Tongue (tissue), 2 donors: ENCODE measurements around the gene KCTD19. TPM values are rescaled to one million over a fixed set of nuclear protein-coding genes. Genes with fewer than 3 reads are reported as not detected.
"Not testable (repeated sequence)": the region's sequence is repeated elsewhere in the genome, so short reads cannot be mapped to it uniquely, and the experiment has no call there.

ENCODE experiments used
- DNase-seq: peaks from one replicate; pipeline ENCODE4 v3.0.0-alpha.2; 2015
- total RNA-seq: library from RNA; depleted of rRNA; stranded (reverse); fragments of >200 nt; gene quantifications from one replicate; pipeline ENCODE4 v1.2.3, GENCODE V29; 2014

The KCTD19 gene
- total RNA-seq, result 0.10 TPM

DNA sequence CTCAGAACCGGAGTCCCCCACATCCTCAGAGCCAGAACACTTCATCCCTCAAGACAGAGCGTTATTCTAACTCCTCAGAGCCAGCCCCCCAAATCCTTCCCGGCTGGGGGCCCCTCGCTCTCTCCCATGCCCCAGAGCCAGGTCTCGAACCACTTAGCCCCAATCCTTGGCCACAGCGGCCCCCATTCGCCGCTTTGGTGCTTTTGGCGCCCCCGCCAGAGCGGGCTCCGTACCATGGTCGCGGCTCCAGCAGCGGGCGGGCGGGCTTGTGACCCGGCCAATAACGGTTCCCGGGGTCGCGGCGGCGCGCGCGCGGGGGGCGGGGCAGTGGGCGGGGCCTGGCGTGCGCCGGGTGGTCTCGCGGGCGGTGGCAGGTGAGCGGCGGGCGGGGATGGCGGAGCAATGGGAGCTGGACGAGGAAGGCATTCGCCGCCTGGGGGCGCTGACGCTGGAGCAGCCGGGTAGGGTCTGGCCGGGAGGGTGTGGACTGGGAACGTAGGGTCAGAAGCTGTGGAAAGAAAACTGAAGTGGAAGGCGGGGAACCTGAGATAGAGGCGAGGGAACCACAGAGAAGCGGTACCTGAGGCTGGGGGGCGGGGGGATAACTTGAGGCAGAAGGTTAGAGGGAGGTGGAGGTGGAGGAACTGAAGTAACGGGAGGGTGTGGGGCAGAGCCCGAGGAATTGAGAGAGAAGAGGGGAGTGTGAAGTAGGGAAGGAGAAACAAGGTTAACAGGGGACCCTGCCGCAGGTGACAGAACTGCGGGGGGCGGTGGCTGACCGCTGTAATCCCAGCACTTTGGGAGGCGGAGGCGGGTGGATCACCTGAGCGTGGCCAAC, at the start of gene KCTD19, which contains the start of gene LRRC36:
Gene KCTD19, minus strand, starts transcription at position 270 of the 838 bp plus-strand sequence. Its CDS starts 34 bp downstream, at position 236.
Gene LRRC36, plus strand, starts transcription at position 344 of the 838 bp plus-strand sequence. Its CDS starts 48 bp downstream, at position 392.
- peak; percentile 75 for DNase-seq

DNA sequence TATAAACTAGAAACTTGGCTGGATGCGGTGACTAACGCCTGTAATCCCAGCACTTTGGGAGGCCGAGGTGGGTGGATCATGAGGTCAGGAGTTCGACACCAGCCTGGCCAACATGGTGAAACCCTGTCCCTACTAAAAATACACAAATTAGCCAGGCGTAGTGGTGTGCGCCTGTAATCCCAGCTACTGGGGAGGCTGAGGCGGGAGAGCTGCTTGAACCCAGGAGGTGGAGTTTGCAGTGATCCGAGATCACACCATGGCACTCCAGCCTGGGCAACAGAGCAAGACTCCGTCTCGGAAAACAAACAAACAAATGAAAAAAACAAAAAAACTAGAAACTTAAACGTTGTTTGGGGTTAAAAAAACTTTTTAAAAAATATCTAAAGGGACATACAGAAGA, 49.5 kb upstream of the KCTD19 start:
- not testable (repeated sequence) for DNase-seq

DNA sequence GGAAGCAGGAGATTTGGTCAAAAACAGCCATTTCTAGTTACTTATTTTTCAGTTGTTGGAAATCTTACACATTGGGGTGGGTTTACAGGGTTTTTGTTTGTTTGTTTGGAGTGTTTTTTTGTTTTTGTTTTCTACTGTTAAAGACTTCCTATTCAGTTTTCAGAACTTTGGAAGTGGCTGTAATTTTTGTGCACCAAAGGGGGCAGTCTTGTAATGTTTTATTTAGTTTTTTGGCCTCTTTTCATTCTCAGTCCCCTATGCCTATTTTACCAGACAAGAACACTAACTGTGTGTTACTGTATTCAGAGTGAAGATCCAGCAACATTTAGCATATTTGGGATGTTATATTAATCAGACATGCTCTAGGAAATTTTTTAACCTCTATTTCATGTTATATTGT, 46.1 kb upstream of the KCTD19 start:
- DNase-seq, result peak; percentile 77

DNA sequence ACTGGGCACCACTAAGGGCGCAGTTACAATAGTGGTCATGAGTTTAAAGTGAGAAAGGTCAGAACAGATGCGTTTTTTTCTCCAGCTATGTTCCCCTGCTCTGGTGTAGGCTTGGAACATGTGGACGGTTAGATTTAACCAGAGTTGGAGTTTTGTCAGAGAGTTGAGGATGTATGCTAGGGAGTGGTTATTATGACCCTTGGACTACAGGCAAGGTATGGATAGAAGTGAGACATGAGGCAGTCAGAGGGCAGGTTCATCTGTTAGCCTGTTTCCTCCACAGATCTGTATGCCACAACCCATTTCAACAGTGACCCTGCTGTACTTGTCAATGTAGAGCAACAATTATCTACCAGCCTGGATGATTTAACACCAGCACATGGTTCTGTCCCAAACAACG, 44.1 kb upstream of the KCTD19 start:
- no peak for DNase-seq

DNA sequence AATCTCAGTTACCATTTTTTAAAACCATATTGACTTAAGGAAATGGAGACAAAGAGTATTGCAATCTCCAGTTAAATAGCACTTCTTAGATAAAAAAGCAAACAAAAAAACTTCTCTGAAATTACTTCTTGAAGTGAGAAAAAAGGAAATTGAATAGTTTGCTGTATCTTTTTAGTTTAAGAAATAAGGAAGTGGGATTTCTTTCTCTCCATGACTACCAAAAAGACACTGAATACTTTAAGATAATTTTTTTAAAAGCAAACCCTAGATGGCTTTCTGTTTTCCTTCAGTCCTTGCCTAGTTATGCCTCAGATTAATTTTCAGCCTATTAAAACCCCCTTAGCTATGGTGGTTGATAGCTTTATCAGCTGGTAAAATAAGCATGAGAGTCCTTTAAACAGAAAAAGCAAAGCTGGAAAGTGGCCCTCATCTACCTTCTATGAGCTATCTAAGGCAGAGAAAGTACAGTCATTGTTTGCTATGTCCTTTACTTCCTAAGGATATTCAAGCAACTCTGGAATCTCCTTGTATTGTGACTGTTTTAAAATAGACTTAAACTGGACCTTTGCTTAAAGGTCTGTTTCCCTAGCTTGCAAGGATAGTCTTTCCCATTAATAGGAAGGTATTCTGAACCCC, 38.2 kb upstream of the KCTD19 start:
- no peak for DNase-seq

DNA sequence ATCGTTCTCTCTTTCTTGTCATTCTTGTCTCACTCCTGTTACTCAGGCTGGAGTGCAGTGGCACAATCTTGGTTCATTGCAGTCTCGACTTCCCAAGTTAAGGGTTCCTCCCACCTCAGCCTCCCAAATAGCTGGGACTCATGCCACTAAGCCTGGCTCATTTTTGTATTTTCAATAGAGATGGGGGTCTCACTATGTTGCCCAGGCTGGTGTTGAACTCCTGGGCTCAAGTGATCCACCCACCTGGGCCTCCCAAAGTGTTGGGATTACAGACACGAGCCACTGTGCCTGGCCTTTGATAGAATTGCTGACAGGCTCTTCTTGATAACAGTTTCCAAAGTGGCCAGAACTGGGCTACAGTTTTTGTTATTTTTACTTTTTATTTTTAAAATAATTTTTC, 34.5 kb upstream of the KCTD19 start:
- DNase-seq, result no peak

DNA sequence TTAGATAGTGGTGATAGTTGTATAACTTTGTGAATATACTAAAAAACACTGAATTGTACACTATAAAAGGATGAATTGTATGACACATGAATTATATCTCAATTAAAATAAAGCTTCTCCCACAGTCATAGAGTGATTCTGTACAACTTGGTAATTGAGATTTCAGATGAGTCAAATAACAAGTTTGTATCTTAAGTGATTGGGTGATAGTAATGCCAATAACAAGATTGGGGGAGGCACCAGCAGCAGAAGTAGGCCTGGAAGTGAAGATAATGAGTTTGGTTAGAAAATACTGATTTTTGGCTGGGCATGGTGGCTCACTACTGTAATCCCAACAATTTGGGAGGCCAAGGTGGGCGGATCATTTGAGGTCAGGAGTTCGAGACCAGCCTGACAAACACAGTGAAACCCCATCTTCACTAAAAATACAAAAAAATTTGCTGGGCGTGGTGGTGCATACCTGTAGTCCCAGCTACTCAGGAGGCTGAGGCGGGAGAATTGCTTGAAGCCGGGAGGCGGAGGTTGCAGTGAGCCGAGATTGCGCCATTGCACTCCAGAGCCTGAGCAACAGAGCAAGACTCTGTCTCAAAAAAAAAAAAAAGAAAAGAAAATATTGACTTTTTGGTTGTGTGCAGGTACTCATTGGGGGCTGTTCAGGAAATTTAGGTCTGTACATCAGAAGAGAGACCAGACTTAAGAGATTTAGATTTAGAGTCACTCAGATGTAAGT, 33.2 kb upstream of the KCTD19 start:
- not testable (repeated sequence) for DNase-seq

DNA sequence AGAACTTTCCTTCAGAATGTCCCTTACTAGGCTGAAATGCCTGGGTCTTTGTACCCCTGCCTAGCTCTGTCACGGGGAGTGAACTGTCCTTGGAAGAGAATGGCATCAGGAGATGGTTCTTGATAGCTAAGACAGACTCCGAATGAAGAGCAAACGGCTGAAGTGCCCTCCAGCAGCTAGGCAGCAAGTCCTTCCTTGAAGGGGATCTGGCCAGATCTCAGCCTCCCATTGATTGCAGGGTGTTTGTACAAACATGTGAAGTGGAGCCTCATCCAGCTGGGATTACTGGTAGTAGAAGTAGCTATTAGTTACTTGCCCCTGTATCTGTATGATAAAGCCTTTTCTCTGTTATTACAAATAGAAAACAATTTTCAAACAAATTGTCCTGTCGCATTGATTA, 31.0 kb upstream of the KCTD19 start:
- DNase-seq, result no peak

DNA sequence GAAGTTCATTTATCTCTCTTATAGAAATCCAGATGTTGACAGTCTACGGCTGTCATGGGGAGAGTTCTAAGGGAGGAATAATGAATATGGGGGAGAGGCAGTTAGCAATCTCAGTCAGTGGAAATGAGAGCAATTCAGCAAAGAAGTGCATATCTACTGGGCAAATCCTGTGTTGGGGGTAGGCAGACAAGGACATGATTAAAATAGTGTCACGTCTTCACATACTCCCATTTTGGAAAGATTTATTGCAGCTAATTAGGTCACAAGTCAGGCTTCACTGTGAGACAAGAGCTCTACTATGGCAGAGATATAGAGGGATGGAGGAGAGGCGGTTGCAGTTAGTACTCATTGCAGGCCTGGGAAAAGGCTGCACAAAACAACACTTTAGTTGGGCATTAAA, 29.9 kb upstream of the KCTD19 start:
- DNase-seq, result no peak

DNA sequence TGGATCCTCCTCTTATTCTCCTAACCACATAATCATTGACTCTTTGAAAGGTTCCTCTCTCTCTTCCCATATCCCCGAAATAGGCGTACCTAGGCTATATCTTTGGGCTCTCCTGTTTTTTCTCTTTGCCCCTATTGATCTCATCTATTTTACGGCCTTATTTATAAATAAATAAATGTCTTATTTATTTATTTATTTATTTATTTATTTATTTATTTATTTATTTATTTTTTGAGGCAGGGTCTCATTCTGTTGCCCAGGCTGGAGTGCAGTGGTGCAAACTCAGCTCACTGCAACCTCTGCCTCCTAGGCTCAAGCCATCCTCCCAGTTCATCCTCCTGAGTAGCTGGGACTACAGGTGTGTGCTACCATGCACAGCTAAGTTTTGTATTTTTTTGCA, 25.9 kb upstream of the KCTD19 start:
- not testable (repeated sequence) for DNase-seq

DNA sequence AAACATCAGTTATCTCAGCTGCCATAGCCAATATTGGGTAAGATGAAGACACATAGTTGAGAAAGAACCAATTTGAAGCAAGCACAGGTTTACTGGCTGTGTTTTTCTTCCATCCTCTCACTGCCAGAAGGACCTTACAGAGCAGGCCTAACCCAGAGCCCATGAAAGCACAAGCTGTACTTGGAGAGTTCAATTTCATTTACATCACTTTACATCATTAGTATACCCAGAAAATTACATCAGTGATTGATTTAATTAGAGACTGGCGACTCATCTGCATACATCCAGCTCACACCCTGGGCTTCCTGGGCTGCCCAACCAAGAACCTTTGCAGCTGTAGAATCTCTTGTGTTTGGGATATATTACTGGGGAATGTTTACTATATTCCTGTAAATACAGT, 23.8 kb upstream of the KCTD19 start:
- DNase-seq, result no peak

DNA sequence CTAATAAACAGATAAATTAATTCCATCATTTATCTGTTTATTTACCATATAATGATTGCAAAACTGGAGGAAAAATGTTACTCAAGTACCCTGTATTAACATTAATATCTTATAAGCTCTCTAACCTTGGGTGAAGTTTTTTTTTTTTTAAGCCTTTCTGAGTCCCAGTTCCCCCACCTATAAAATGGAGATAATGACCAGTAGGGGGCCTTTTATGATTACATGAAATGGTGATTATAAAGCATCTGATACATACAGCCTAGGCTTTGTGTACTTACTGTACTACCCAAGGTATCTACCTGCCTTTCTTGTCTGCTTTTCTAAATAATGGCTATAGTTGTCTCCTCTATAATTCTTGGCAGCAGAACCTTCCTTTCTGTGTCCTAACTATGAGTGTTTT, 22.6 kb upstream of the KCTD19 start:
- DNase-seq, result peak; percentile 27

DNA sequence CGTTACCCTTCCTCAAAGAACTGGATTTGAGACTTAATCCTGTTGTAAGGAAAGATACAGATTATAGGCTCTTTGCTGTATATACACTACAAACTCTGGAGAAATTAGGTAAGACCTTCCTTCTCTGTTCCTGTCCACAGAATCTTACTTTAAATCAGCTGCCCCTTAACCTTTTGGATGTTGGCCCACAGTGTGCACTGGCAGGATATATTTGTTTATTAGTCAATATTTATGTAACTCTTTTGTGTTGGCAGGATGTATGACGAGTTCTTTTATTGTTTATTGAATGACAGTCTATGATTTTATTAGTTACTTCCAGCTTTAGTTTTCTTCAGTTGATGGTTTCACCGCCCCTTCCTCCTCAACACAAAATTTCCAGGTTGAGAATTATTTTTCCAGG, 19.8 kb upstream of the KCTD19 start:
- no peak for DNase-seq

DNA sequence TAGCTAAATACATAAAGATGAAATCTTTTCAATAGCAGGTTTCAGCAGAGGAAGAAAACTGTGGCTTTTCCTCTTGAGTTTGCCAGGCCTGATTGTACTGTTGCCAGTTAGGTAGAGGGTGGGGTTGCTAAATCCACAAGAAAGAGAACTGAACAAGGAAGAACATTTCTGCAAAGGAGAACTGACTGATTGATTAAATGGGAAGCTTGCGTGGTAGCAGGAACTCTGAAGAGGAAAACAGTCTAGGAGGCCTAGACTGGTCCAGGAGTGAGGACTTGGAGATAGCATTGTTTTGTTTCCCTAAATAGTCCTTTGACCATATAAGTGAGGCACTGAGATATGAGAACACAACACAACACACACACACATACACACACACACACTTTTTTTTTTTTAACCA, 18.9 kb upstream of the KCTD19 start:
- DNase-seq, result no peak

DNA sequence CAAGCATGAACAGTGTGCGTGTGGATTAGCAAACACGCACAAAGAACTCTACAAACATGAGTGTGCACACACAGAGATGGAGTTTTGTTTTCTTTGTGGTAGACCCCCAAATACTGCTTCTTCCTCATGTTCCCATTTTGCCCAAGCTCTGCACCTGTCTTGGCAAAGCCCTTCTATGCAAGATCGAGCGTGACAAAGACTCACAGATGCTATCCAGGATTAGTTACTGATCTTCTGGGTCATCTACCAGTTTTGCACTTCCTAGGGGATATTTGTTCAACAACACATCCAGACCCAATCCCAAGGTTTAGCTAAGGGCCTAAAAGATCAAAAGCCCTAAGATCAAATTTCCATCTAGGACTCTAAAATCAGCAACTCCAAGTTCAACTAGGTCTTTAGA, 16.1 kb upstream of the KCTD19 start:
- no peak for DNase-seq

DNA sequence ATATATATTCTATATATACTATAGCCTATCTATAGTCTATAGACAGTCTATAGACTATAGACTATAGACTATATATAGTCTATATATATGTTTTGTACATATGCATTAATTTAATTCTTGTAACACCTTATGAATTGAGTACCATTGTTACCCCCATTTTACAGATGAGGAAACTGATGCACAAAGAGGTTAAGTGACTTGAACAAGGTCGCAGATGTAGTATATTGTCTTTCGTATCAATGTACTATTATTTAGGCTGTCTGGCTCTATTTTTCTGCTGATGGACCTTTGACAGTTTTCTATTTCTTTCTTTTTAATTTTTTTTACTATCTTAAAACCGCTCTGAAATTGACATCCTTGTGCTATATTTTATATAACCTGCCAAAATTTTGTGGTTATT, 14.7 kb upstream of the KCTD19 start:
- DNase-seq, result no peak

DNA sequence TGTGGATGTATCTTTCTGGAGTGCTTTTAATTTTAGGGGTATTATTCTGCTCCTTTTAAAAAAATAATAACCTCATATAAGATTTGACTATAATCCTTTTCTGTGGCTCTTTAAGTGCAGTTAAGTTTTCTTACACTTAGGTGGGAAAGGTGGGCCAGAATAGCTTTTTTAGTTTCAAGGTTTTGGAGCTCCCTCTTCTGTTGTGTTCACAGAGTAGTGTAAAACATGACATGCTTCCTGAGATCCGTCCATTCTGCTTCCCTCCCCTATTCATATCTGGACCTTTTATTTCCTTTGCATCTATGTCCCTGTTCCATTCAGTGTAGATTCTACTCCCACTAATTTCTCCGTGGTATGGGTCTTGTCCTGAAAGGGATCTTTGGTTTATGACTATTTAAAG, 12.9 kb upstream of the KCTD19 start:
- no peak for DNase-seq

DNA sequence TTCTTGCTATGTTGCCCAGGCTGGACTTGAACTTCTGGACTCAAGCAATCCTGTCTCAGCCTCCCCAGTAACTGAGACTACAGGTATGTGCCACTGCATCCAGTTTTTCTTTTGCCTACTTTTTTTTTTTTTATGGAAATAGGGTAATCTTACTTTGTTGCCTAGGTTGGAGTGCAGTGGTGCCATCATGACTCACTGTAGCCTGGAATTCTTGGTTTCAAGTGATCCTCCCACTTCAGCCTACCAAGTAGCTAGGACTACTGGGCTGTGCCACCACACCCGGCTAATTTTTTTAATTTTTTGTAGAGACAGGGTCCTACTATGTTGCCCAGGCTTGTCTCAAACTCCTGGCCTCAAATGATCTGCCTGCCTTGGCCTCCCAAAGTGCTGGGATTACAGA, 10.1 kb upstream of the KCTD19 start:
- DNase-seq, result no peak

DNA sequence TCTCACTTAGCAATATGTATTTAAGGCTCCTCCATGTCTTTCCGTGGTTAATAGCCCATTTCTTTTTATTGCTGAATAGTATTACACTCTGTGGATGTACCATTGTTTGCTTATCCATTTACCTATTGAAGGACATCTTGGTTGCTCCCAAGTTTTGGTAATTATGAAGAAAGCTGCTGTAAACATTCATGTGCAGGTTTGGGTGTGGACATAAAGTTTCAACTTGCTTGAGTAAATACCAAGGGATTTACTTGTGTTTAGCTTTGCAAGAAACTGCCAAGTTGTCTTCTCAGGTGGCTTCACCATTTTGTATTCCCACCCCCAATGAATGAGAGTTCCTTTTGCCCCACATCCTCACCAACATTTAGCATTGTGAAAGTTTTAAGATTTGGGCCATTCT, 9.6 kb upstream of the KCTD19 start:
- DNase-seq, result no peak

DNA sequence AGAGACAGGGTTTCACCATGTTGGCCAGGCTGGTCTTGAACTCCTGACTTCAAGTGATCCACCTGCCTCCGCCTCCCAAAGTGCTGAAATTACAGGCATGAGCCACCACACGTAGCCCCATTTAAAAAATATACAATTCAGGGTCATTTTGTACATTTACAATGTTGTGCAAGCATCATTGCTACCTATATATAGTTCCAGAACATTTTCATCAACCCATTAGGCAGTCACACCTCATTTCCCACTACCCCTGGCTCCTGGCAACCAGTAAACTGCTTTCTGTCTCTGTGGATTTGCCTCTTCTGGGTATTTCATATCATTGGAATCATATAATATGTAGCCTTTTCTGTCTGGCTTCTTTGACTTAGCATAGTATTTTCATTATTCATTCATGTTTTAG, 6.8 kb upstream of the KCTD19 start:
- DNase-seq, result no peak

DNA sequence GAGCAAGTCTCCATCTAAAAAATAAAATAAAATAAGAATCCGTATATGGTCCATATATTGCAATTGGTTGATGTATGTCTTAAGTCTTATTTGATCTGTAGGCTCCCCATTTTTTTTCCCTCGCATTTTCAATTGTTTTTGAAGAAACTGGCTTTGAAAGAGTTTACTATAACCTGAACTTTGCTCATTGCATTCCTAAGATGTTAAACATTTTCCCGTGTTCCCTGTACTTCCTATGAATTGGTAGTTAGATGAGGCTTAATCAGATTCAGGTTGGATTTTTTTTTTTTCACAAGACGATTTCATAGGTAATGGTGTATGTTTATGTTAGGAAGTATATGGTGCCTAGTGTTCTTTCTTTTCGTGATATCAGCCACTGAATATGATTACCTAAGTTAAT, 3.4 kb upstream of the KCTD19 start:
- DNase-seq, result no peak

DNA sequence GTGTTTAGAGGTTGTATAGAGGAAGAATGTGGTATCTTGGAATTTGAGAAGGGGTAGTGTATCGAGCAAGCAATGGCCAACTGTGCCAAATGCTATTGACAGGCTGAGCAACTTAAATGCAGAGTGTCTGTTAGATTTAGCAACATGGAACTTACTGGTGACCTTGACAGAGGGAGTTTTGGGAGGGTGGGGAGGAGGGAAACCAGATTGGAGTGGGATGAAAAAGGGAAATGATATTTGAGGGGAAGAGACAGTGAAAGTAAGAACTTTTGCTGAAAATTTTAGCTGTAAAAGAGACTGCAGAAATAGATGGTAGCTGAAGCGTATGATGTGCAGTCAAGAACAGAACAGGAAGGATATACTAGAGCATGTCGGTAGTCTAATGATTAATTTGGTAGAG, 1.2 kb upstream of the KCTD19 start:
- DNase-seq, result no peak

DNA sequence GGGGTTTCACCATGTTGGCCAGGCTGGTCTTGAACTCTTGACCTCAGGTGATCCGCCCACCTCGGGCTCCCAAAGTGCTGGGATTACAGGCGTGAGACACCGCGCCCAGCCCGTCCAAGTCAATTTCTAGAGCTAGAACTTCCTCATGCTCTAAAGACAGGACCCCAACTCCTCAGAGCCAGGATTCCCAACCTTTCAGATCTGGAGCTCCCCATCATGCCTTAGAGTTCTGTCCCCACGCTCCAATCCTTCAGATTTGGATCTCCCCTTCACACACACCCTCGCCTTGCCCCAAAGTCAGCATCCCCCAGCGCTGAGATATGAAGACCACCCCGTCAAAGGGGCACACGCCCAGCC, 448 bp downstream of the KCTD19 start:
- no peak for DNase-seq
